Upper lobe of left lung (tissue), 6 donors: ENCODE results near the gene BRD1. TPM values are rescaled to one million over a fixed set of nuclear protein-coding genes. Genes with fewer than 3 reads are reported as not detected.
"Not testable (repeated sequence)": the region's sequence is repeated elsewhere in the genome, so short reads cannot be mapped to it uniquely, and the experiment has no call there.

Experiments
- ATAC-seq, 2 donors: fragments of 200-7000 bp; cut with Tn5 transposase; one replicate each; pipeline ENCODE4 v1.9.1; 2022; ENCODE audit warnings: mild to moderate bottlenecking in 2 of 2, moderate library complexity in 2 of 2; ENCODE audit not compliant: low FRiP score in 2 of 2
- DNase-seq, 2 donors: peaks; one replicate each; pipeline ENCODE4 v3.0.0-alpha.2; 2019 to 2020
- H3K27ac ChIP-seq, 4 donors: fragments of 200-600 bp; sonication (generic); one replicate each; pipeline ENCODE4 v1.5.1; 2016 to 2019
- H3K27me3 ChIP-seq, 4 donors: fragments of 200-600 bp; sonication (generic); one replicate each; pipeline ENCODE4 v1.5.1; 2017 to 2019
- H3K36me3 ChIP-seq, 4 donors: fragments of 200-600 bp; sonication (generic); one replicate each; pipeline ENCODE4 v1.5.1; 2016 to 2019
- H3K4me1 ChIP-seq, 4 donors: fragments of 200-600 bp; sonication (generic); one replicate each; pipeline ENCODE4 v1.5.1; 2018 to 2019
- H3K4me3 ChIP-seq, 4 donors: fragments of 200-600 bp; sonication (generic); one replicate each; pipeline ENCODE4 v1.5.1; 2017 to 2019; ENCODE audit warnings: mild to moderate bottlenecking in 2 of 4, moderate library complexity in 1 of 4
- H3K9me3 ChIP-seq, 4 donors: fragments of 200-600 bp; sonication (generic); one replicate each; pipeline ENCODE4 v1.5.1; 2018 to 2019
- EP300 ChIP-seq, 4 donors: sonication (generic); formaldehyde crosslinking; IDR thresholded peaks; one replicate each; pipeline ENCODE4 v1.5.1; 2017; ENCODE audit warnings: antibody characterized with exemption in 4 of 4, control low read depth in 2 of 4
- POLR2A ChIP-seq, 4 donors: fragments of 450-650 bp; IDR thresholded peaks; one replicate each; pipeline ENCODE4 v1.5.1; 2016 to 2017; ENCODE audit warnings: antibody characterized with exemption in 4 of 4, mild to moderate bottlenecking in 2 of 4
- POLR2AphosphoS5 ChIP-seq, 2 donors: sonication (generic); formaldehyde crosslinking; IDR thresholded peaks; one replicate each; pipeline ENCODE4 v1.5.1; 2017; ENCODE audit warnings: antibody characterized with exemption in 2 of 2
- WGBS, 2 donors: methylation state at CpG; one replicate each; pipeline ENCODE4 v1.1.5; 2017 to 2018; 5-methylcytosine and 5-hydroxymethylcytosine counted together
- total RNA-seq, 6 donors: library from RNA; depleted of rRNA in 4 of 6; stranded (reverse); fragments of >200 nt in 4 of 6; gene quantifications; one replicate each; pipeline versions ENCODE4 v1.1.0 to v1.2.1, GENCODE V29; 2016 to 2021
- TF ChIP-seq, protein P1 (sequence below), 6 experiments: fragments of 450-650 bp in 4 of 6; fragments of 200-600 bp in 2 of 6; sonication (generic) in 2 of 6; IDR thresholded peaks; one replicate each; pipeline ENCODE4 v1.5.1; 2016 to 2019; ENCODE audit warnings: antibody characterized with exemption in 6 of 6
- donor health status: DM: no; HTN: no; CAD: no; lungs with moderate emphysema.
- donor health status: DM: no; HTN: yes; CAD: no; lungs with severe emphysema.

Gene BRD1
- total RNA-seq, 6 donors from 2014 or later = 38.9 to 141 (median 43.0) TPM

DNA sequence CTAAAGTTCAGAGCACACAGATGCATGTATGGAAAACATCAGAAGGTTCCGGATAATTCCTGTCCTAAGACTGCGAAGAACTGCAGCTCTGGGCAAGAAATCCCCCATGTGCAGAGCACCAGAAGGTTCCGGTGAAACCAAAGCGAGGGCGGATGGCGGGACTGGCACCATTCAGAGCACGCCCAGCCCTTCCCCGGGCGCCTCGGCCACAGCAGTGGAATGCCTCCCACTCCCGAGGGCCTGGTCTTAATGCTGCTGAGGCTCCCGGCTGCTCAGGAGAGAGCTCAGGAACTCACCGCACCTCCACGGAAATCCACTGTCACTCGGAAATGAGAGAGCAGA, 43.1 kb downstream of the BRD1 start:
- Histone ChIP-seq H3K27ac (no peak overlapping the region), H3K4me1 (peaks cover 19 to 75% (median 37%) of the 10 kb centered on the region in 4 donors), H3K9me3 (no peaks in the 10 kb centered on the region), H3K36me3 (peaks cover 3 to 68% (median 49%) of the 10 kb centered on the region in 4 donors), H3K27me3 (no peaks in the 10 kb centered on the region), H3K4me3 (no peak overlapping the region)
- TF ChIP-seq, protein P1, sequence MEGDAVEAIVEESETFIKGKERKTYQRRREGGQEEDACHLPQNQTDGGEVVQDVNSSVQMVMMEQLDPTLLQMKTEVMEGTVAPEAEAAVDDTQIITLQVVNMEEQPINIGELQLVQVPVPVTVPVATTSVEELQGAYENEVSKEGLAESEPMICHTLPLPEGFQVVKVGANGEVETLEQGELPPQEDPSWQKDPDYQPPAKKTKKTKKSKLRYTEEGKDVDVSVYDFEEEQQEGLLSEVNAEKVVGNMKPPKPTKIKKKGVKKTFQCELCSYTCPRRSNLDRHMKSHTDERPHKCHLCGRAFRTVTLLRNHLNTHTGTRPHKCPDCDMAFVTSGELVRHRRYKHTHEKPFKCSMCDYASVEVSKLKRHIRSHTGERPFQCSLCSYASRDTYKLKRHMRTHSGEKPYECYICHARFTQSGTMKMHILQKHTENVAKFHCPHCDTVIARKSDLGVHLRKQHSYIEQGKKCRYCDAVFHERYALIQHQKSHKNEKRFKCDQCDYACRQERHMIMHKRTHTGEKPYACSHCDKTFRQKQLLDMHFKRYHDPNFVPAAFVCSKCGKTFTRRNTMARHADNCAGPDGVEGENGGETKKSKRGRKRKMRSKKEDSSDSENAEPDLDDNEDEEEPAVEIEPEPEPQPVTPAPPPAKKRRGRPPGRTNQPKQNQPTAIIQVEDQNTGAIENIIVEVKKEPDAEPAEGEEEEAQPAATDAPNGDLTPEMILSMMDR (IDR thresholded peaks at IDR 0.05) = no peak
- no peak for TF ChIP-seq POLR2A (IDR thresholded peaks at IDR 0.05)
- TF ChIP-seq POLR2AphosphoS5 (IDR thresholded peaks at IDR 0.05) = no peak
- no peak for TF ChIP-seq EP300 (IDR thresholded peaks at IDR 0.05)
- 94 to 98% methylated on average over 7 to 10 of the region's 15 CpGs for WGBS, 2 donors
- peak in 1 of 2 donors; percentile 44 for DNase-seq
- no peak for ATAC-seq

DNA sequence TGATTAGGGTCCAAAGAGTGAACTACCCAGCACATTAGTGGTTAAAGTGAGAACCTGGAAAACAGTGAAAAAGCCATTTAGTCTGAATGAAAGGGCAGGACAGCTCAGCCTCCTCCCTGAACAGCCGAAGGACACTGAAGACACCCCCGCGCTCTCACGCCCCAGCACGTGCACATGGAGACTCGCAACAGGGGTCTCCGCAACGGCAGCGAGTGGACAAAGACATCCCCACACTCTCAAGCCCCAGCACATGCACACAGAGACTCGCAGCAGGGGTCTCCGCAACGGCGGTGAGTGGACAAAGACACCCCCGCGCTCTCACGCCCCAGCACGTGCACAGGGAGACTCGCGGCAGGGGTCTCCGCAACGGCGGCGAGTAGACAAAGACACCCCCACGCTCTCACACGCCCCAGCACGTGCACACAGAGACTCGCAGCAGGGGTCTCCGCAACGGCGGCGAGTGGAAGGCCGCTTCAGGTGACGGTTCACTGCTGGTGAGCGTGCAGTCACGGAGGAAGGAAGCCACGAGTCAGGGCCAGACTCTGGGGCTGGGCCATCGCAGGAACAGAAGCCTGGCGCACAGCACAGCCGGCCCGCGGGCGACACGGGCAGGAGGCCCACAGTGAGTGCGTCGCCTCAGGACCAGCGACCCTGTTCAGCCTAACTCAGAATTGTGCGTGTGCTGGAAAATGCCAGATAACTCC, 43.6 kb downstream of the BRD1 start:
- peak in 1 of 2 donors; percentile 66 for DNase-seq
- Histone ChIP-seq H3K27me3 (no peaks in the 10 kb centered on the region), H3K36me3 (peaks cover 3 to 72% (median 51%) of the 10 kb centered on the region in 4 donors), H3K4me1 (peaks cover 14 to 70% (median 31%) of the 10 kb centered on the region in 4 donors), H3K4me3 (no peak overlapping the region), H3K27ac (no peak overlapping the region), H3K9me3 (no peaks in the 10 kb centered on the region)
- TF ChIP-seq, protein P1 (IDR thresholded peaks at IDR 0.05) = no peak
- TF ChIP-seq EP300 (IDR thresholded peaks at IDR 0.05) = no peak
- no peak for TF ChIP-seq POLR2A (IDR thresholded peaks at IDR 0.05)
- TF ChIP-seq POLR2AphosphoS5 (IDR thresholded peaks at IDR 0.05) = no peak
- WGBS, 2 donors = 92% methylated on average over 45 to 46 of the region's 47 CpGs
- no peak for ATAC-seq

DNA sequence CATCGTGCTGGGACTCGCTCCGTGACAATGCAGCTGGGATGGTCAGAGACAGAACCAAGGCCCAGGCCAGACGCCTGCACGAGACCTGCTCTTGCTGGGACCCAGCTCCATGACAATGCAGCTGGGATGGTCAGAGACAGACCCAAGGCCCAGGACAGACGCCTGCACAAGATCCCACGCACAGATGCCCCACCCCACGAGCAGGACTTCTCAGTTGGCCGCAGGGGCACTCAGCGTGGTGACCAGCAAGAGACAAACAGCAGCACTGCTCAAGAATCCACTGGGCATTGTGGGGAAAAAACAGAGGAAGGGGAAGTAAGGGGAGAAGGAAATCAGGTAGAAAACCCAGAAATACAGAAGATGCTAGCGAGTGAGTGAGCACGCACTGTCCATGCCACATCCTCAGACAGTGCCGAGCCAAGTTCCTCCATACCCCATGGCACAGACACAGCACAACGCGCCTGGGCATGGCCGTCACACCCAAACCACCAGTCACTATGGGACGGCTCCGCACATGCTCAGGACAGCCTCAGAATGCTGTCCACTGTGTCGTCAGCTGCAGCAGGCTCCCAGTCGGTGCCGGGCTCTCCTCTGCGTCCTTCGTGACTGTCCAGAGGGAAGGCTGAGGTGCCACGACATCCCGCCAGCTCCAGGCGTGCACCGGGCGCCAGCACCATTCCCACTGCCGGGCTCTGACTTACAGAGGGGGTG, 44.5 kb downstream of the BRD1 start:
- TF ChIP-seq POLR2A (IDR thresholded peaks at IDR 0.05) = no peak
- Histone ChIP-seq H3K27ac (no peak overlapping the region), H3K27me3 (no peaks in the 10 kb centered on the region), H3K9me3 (no peaks in the 10 kb centered on the region), H3K4me3 (no peak overlapping the region), H3K36me3 (peaks cover 3 to 73% (median 52%) of the 10 kb centered on the region in 4 donors), H3K4me1 (peaks cover 7 to 61% (median 23%) of the 10 kb centered on the region in 4 donors)
- 93 to 97% methylated on average over 11 to 24 of the region's 29 CpGs for WGBS, 2 donors
- ATAC-seq (no peak), DNase-seq (peak in 1 of 2 donors; percentile 54)

DNA sequence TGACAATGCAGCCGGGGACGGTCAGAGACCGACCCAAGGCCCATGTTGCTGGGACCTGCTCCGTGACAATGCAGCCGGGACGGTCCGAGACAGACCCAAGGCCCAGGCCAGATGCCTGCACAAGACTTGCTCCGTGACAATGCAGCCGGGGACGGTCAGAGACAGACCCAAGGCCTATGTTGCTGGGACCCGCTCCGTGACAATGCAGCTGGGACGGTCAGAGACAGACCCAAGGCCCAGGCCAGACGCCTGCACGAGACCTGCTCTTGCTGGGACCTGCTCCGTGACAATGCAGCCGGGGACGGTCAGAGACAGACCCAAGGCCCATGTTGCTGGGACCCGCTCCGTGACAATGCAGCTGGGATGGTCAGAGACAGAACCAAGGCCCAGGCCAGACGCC, 45.8 kb downstream of the BRD1 start:
- DNase-seq = peak in 1 of 2 donors; percentile 56
- not testable (repeated sequence) for ATAC-seq, H3K27me3 ChIP-seq, H3K27ac ChIP-seq, H3K4me3 ChIP-seq, H3K9me3 ChIP-seq
- Histone ChIP-seq H3K36me3 (peaks cover 3 to 76% (median 53%) of the 10 kb centered on the region in 4 donors), H3K4me1 (peaks cover 4 to 50% (median 17%) of the 10 kb centered on the region in 4 donors)
- WGBS, 2 donors = 94% methylated on average over 5 to 18 of the region's 21 CpGs

DNA sequence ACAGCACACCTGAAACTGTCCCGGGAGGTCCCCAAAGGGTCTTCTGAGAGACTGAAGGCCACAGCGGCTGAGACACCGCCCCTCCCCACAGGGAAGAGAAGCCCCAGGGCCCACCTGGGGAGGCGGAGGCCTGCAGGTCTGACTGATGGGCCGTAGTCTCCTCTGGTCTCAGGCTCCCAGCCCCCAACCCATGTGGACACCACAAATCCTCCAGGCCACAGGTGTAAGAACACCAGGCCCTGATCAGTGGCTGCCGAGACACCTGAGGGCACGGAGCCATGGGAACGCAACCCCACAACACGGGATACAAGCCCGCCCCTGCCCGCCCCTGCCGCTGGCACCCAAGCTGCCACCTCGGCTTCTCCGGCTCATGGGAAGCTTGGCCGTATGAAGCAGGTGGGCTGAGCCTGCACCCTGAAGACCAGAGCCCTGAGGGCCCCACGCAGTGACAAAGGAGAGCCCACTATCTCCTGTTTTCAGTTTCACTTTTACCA, 46.3 kb downstream of the BRD1 start:
- Histone ChIP-seq H3K36me3 (peaks cover 8 to 76% (median 53%) of the 10 kb centered on the region in 4 donors), H3K4me1 (peaks cover 2 to 44% (median 12%) of the 10 kb centered on the region in 4 donors), H3K4me3 (no peak overlapping the region), H3K27ac (no peak overlapping the region), H3K9me3 (no peaks in the 10 kb centered on the region), H3K27me3 (no peaks in the 10 kb centered on the region)
- 79 to 87% methylated on average over 5 to 9 of the region's 16 CpGs for WGBS, 2 donors
- ATAC-seq = no peak
- TF ChIP-seq, protein P1 (IDR thresholded peaks at IDR 0.05) = no peak
- TF ChIP-seq EP300 (IDR thresholded peaks at IDR 0.05) (no peak), POLR2A (IDR thresholded peaks at IDR 0.05) (no peak), POLR2AphosphoS5 (IDR thresholded peaks at IDR 0.05) (no peak)
- DNase-seq = peak in 1 of 2 donors; percentile 56
